ENCODE data around the gene NMNAT2. TPM values are rescaled to one million over a fixed set of nuclear protein-coding genes. Genes with fewer than 3 reads are reported as not detected.

The NMNAT2 gene
- polyA plus RNA-seq, 3 donors: 0.22 to 0.43 TPM; not detected in 1

GRCh38 chr1:183454377-183454776, 36.2 kb upstream of the NMNAT2 start:
- Histone ChIP-seq H3K4me3 (replicated peaks in 1 of 3; ENCODE audit: low read depth in 2 of 3, low read length in 3 of 3) (no peak overlapping the region), H2AFZ (ENCODE audit: insufficient read depth, low read depth, low read length, poor library complexity, severe bottlenecking) (no peak overlapping the region), H3K27me3 (ENCODE audit: control insufficient read depth in 2 of 2, insufficient read depth in 2 of 2, low read length in 2 of 2) (peaks cover 0 to 2% of the 10 kb centered on the region in 2 donors), H3K9me3 (replicated peaks in 1 of 2; ENCODE audit: control insufficient read depth in 1 of 2, insufficient read depth in 1 of 2, low read length in 2 of 2) (no peaks in the 10 kb centered on the region), H3K36me3 (replicated peaks in 1 of 2; ENCODE audit: control insufficient read depth in 1 of 2, insufficient read depth in 2 of 2, low read length in 2 of 2) (no peaks in the 10 kb centered on the region), H3K79me2 (ENCODE audit: insufficient read depth, low read length) (no peaks in the 10 kb centered on the region), H4K20me1 (ENCODE audit: insufficient read depth, low read length) (no peaks in the 10 kb centered on the region), H3K4me1 (ENCODE audit: control insufficient read depth in 1 of 2, insufficient read depth in 2 of 2, low read length in 2 of 2) (no peaks in the 10 kb centered on the region), H3K4me2 (replicated peaks; ENCODE audit: extremely low read depth, low read length, poor library complexity, severe bottlenecking) (no peak overlapping the region), H3K27ac (ENCODE audit: low read depth in 1 of 2, low read length in 2 of 2) (no peak overlapping the region), H3K9ac (ENCODE audit: insufficient read depth, low read length, poor library complexity, severe bottlenecking) (no peak overlapping the region)
- WGBS (ENCODE audit: insufficient coverage): no CpG with 5 or more reads among the region's 2 CpGs
- TF ChIP-seq CTCF (IDR thresholded peaks at IDR 0.05): no peak
- DNase-seq: no peak
- peaks cover 0 to 2% of the 10 kb centered on the region in 2 donors for H3K36me3 Mint-ChIP-seq
- no peak overlapping the region for H3K27ac Mint-ChIP-seq
- peaks cover 3 to 9% (median 7%) of the 10 kb centered on the region in 3 donors for H3K27me3 Mint-ChIP-seq (ENCODE audit: low read depth in 3 of 3)
- H3K4me3 Mint-ChIP-seq: no peak overlapping the region
- peaks cover 0 to 3% (median under 1%) of the 10 kb centered on the region in 7 donors for H3K9me3 Mint-ChIP-seq
- intact Hi-C loops (cut with micrococcal nuclease): no loop called here
- H3K4me1 Mint-ChIP-seq: no peaks in the 10 kb centered on the region

- no CpG with 5 or more reads among the region's 2 CpGs for WGBS (ENCODE audit: insufficient coverage)
- Mint-ChIP-seq H3K4me1 (no peaks in the 10 kb centered on the region), H3K9me3 (peaks cover 0 to 3% (median 0%) of the 10 kb centered on the region in 7 donors), H3K27ac (no peak overlapping the region), H3K27me3 (ENCODE audit: low read depth in 3 of 3) (peaks cover 0 to 7% (median 5%) of the 10 kb centered on the region in 3 donors), H3K4me3 (no peak overlapping the region), H3K36me3 (no peaks in the 10 kb centered on the region)
- H3K36me3 ChIP-seq (replicated peaks in 1 of 2; ENCODE audit: control insufficient read depth in 1 of 2, insufficient read depth in 2 of 2, low read length in 2 of 2): no peaks in the 10 kb centered on the region
- no peak overlapping the region for H3K4me3 ChIP-seq (replicated peaks in 1 of 3; ENCODE audit: low read depth in 2 of 3, low read length in 3 of 3)
- H2AFZ ChIP-seq (ENCODE audit: insufficient read depth, low read depth, low read length, poor library complexity, severe bottlenecking): no peak overlapping the region
- TF ChIP-seq CTCF (IDR thresholded peaks at IDR 0.05): no peak
- no peaks in the 10 kb centered on the region for H3K79me2 ChIP-seq (ENCODE audit: insufficient read depth, low read length)
- H3K27ac ChIP-seq (ENCODE audit: low read depth in 1 of 2, low read length in 2 of 2): no peak overlapping the region
- no peaks in the 10 kb centered on the region for H3K9me3 ChIP-seq (replicated peaks in 1 of 2; ENCODE audit: control insufficient read depth in 1 of 2, insufficient read depth in 1 of 2, low read length in 2 of 2)
- H4K20me1 ChIP-seq (ENCODE audit: insufficient read depth, low read length): no peaks in the 10 kb centered on the region
- intact Hi-C loops (cut with micrococcal nuclease): no loop called here
- no peak overlapping the region for H3K9ac ChIP-seq (ENCODE audit: insufficient read depth, low read length, poor library complexity, severe bottlenecking)
- DNase-seq: no peak
- H3K4me1 ChIP-seq (ENCODE audit: control insufficient read depth in 1 of 2, insufficient read depth in 2 of 2, low read length in 2 of 2): no peaks in the 10 kb centered on the region
- H3K27me3 ChIP-seq (ENCODE audit: control insufficient read depth in 2 of 2, insufficient read depth in 2 of 2, low read length in 2 of 2): peaks cover 0 to 2% of the 10 kb centered on the region in 2 donors
- H3K4me2 ChIP-seq (replicated peaks; ENCODE audit: extremely low read depth, low read length, poor library complexity, severe bottlenecking): no peak overlapping the region
Observed at GRCh38 chr1:183450093-183450492, 31.9 kb upstream of the NMNAT2 start.

All from CD14-positive monocyte (primary cell).